HepG2 (cell line): ENCODE data around the gene PNKD. TPM values are rescaled to one million over a fixed set of nuclear protein-coding genes. Genes with fewer than 3 reads are reported as not detected.

Experiments
- CCDC6 ChIP-seq: sonication (generic); formaldehyde crosslinking; IDR thresholded peaks from 2 replicates; pipeline ENCODE4 v1.8.1; 2022; ENCODE audit warnings: mild to moderate bottlenecking, missing genetic modification reagents, moderate library complexity
- KLF9 ChIP-seq: IDR thresholded peaks from 2 replicates; pipeline ENCODE4 v1.6.1; 2016; ENCODE audit warnings: low read depth
- NFE2L1 ChIP-seq: sonication (generic); formaldehyde crosslinking; IDR thresholded peaks from 2 replicates; pipeline ENCODE4 v1.4.0; 2020; ENCODE audit warnings: missing genetic modification reagents, mild to moderate bottlenecking, borderline replicate concordance
- PHB2 ChIP-seq: fragments of 450-650 bp; IDR thresholded peaks from 2 replicates; pipeline ENCODE4 v1.6.1; 2018; ENCODE audit not compliant: partially characterized antibody
- TRIM24 ChIP-seq: sonication (generic); formaldehyde crosslinking; IDR thresholded peaks from 2 replicates; pipeline ENCODE4 v1.8.0; 2022; ENCODE audit warnings: mild to moderate bottlenecking, missing genetic modification reagents
- ZFP1 ChIP-seq: IDR thresholded peaks from 2 replicates; pipeline ENCODE4 v1.6.1; 2016
- ZNF563 ChIP-seq: sonication (generic); formaldehyde crosslinking; IDR thresholded peaks from 2 replicates; pipeline ENCODE4 v1.8.0; 2022; ENCODE audit warnings: mild to moderate bottlenecking, moderate library complexity, missing genetic modification reagents
- ZNF570 ChIP-seq: sonication (generic); formaldehyde crosslinking; IDR thresholded peaks from 2 replicates; pipeline ENCODE4 v1.4.0; 2020; ENCODE audit warnings: mild to moderate bottlenecking, missing genetic modification reagents, borderline replicate concordance
- ZNF761 ChIP-seq: sonication (generic); formaldehyde crosslinking; conservative IDR thresholded peaks from 2 replicates; pipeline ENCODE4 v1.4.0; 2020; ENCODE audit warnings: mild to moderate bottlenecking, missing genetic modification reagents
- ZNF788 ChIP-seq: sonication (generic); formaldehyde crosslinking; IDR thresholded peaks from 2 replicates; pipeline ENCODE4 v1.5.0; 2020; ENCODE audit warnings: mild to moderate bottlenecking, missing genetic modification reagents, borderline replicate concordance
- polyA plus RNA-seq, 8 experiments: library from polyadenylated mRNA; depleted of rRNA in 3 of 8; stranded (reverse) in 7 of 8; unstranded in 1 of 8; fragments of >200 nt; fragmentation: Illumina TruSeq in 4 of 8; extraction: Trizol in 4 of 8; gene quantifications; 2 replicates each; pipeline versions ENCODE4 v1.2.1 to v1.2.3, GENCODE V29; 2011 to 2016; ENCODE audit warnings: low read depth in 4 of 8, missing spikeins in 1 of 8, mixed read lengths in 1 of 8; ENCODE audit not compliant: insufficient read depth in 1 of 8
- total RNA-seq, 5 experiments: library from RNA; depleted of rRNA; stranded (reverse); fragments of >200 nt; fragmentation: Illumina TruSeq; extraction: Trizol; gene quantifications; 2 replicates each; pipeline ENCODE4 v1.2.3, GENCODE V29; 2016; ENCODE audit warnings: low read depth in 1 of 5
- TF ChIP-seq, protein P1 (sequence below): sonication (generic); formaldehyde crosslinking; IDR thresholded peaks from 2 replicates; pipeline ENCODE4 v1.5.0; 2020; ENCODE audit warnings: missing genetic modification reagents
- TF ChIP-seq, protein P2 (sequence below): sonication (generic); formaldehyde crosslinking; conservative IDR thresholded peaks from 2 replicates; pipeline ENCODE4 v1.4.0; 2020; ENCODE audit warnings: missing genetic modification reagents
- TF ChIP-seq, protein P3 (sequence below): sonication (generic); formaldehyde crosslinking; IDR thresholded peaks from 2 replicates; pipeline ENCODE4 v1.4.0; 2020; ENCODE audit warnings: missing genetic modification reagents, borderline replicate concordance
- TF ChIP-seq, protein P4 (sequence below): sonication (generic); formaldehyde crosslinking; IDR thresholded peaks from 2 replicates; pipeline ENCODE4 v1.4.0; 2020; ENCODE audit warnings: low read depth, mild to moderate bottlenecking, missing genetic modification reagents
- TF ChIP-seq, protein P5 (sequence below): sonication (generic); formaldehyde crosslinking; IDR thresholded peaks from 2 replicates; pipeline ENCODE4 v1.9.0; 2022; ENCODE audit warnings: missing genetic modification reagents, mild to moderate bottlenecking, borderline replicate concordance

Gene PNKD
- total and polyA plus RNA-seq, 2 of the 13 experiments (the other 11 are each of a cell fraction or from before 2014, with no cell fraction given) = 55.9 to 80.4 TPM

DNA sequence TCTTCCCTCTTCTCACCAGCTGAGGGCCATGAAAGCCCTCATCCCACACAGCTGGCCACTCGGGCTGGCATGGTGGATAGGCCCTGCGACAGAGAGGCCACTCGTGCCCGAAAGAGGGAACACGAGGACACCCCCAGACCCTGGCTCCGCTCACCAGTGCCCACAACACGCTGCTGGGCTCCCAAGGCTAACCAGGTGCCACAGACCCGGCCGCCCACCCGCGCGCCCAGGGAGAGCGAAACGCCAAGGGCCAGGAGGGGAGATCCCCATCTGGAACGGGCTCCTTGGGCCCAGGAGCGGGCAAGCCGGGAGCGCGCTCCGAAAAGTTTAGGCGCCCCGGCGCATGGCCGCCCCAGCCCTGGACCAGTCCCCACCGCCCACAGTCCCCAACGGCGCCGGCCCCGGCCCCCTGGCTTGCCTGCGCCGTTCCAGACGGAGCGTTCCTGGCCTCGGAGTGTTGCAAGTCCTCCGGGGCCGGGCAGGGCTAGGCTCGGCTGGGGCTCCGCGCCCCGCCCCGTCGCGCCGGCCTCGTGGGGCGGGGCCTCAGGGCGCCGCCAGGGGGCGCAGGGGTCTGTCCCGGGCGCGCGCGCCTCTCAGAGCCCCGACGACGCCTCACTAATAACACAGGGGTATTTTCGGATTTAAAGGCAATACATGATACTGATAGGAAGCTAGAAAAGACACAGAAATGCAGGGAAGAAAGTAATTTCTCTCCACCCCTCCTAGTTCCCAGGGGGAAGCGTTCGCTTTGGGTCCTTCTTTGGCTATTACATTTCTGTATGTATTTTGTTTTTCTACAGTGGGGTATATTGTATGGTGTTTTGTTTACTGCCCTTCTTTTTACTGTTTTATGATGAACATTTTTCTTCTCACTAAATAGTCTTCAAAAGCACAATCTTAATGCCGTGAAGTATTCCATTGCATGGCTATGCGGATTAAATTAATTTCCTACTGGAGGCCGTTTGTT, 22.0 kb downstream of the PNKD start, which contains the start of gene TMBIM1 (continued):
- TF ChIP-seq, protein P1, sequence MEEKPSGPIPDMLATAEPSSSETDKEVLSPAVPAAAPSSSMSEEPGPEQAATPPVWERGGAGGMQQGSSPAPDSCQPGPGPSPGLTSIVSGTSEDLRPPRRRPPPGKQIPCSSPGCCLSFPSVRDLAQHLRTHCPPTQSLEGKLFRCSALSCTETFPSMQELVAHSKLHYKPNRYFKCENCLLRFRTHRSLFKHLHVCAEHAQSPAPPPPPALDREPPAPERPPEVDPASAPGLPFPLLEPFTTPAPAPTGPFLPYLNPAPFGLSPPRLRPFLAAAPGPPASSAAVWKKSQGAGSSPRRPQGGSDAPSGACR = no peak
- TF ChIP-seq NFE2L1 (CRISPR knock-in tag) (peak; percentile 55; the same call in 1 of the 2 replicates), CCDC6 (CRISPR knock-in tag) (peak; percentile 89; the same call in 1 of the 2 replicates), PHB2 (no peak), ZNF563 (peak; percentile 85; the same call in 1 of the 2 replicates), ZFP1 (CRISPR knock-in tag) (peak; percentile 25; the same call in 1 of the 2 replicates), ZNF761 (no peak), ZNF788 (no peak), KLF9 (no peak), TRIM24 (CRISPR knock-in tag) (no peak), ZNF570 (no peak)
- TF ChIP-seq, protein P2, sequence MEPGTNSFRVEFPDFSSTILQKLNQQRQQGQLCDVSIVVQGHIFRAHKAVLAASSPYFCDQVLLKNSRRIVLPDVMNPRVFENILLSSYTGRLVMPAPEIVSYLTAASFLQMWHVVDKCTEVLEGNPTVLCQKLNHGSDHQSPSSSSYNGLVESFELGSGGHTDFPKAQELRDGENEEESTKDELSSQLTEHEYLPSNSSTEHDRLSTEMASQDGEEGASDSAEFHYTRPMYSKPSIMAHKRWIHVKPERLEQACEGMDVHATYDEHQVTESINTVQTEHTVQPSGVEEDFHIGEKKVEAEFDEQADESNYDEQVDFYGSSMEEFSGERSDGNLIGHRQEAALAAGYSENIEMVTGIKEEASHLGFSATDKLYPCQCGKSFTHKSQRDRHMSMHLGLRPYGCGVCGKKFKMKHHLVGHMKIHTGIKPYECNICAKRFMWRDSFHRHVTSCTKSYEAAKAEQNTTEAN (CRISPR knock-in tag) = peak; percentile 76; the same call in 1 of the 2 replicates
- TF ChIP-seq, protein P3, sequence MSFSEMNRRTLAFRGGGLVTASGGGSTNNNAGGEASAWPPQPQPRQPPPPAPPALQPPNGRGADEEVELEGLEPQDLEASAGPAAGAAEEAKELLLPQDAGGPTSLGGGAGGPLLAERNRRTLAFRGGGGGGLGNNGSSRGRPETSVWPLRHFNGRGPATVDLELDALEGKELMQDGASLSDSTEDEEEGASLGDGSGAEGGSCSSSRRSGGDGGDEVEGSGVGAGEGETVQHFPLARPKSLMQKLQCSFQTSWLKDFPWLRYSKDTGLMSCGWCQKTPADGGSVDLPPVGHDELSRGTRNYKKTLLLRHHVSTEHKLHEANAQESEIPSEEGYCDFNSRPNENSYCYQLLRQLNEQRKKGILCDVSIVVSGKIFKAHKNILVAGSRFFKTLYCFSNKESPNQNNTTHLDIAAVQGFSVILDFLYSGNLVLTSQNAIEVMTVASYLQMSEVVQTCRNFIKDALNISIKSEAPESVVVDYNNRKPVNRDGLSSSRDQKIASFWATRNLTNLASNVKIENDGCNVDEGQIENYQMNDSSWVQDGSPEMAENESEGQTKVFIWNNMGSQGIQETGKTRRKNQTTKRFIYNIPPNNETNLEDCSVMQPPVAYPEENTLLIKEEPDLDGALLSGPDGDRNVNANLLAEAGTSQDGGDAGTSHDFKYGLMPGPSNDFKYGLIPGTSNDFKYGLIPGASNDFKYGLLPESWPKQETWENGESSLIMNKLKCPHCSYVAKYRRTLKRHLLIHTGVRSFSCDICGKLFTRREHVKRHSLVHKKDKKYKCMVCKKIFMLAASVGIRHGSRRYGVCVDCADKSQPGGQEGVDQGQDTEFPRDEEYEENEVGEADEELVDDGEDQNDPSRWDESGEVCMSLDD = no peak
- TF ChIP-seq, protein P4, sequence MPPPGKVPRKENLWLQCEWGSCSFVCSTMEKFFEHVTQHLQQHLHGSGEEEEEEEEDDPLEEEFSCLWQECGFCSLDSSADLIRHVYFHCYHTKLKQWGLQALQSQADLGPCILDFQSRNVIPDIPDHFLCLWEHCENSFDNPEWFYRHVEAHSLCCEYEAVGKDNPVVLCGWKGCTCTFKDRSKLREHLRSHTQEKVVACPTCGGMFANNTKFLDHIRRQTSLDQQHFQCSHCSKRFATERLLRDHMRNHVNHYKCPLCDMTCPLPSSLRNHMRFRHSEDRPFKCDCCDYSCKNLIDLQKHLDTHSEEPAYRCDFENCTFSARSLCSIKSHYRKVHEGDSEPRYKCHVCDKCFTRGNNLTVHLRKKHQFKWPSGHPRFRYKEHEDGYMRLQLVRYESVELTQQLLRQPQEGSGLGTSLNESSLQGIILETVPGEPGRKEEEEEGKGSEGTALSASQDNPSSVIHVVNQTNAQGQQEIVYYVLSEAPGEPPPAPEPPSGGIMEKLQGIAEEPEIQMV (CRISPR knock-in tag) = no peak
- TF ChIP-seq, protein P5, sequence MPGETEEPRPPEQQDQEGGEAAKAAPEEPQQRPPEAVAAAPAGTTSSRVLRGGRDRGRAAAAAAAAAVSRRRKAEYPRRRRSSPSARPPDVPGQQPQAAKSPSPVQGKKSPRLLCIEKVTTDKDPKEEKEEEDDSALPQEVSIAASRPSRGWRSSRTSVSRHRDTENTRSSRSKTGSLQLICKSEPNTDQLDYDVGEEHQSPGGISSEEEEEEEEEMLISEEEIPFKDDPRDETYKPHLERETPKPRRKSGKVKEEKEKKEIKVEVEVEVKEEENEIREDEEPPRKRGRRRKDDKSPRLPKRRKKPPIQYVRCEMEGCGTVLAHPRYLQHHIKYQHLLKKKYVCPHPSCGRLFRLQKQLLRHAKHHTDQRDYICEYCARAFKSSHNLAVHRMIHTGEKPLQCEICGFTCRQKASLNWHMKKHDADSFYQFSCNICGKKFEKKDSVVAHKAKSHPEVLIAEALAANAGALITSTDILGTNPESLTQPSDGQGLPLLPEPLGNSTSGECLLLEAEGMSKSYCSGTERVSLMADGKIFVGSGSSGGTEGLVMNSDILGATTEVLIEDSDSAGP (CRISPR knock-in tag) = peak; percentile 88
